ENCODE results near the gene LZTS2. TPM values are rescaled to one million over a fixed set of nuclear protein-coding genes. Genes with fewer than 3 reads are reported as not detected.

Gene LZTS2
- total RNA-seq, 4 donors from 2014 or later, result 26.7 to 55.2 (median 41.4) TPM

GRCh38 chr10:100996678-100997359, 2.8 kb upstream of the LZTS2 start:
- Histone ChIP-seq H3K27ac (peak overlapping the region; percentile 98 to 100 (median 100)), H3K4me1 (peaks cover 26 to 52% (median 28%) of the 10 kb centered on the region in 3 donors), H3K4me3 (peak overlapping the region; percentile 82 to 97 (median 96)), H3K27me3 (no peaks in the 10 kb centered on the region), H3K36me3 (peaks cover 0 to 24% (median 7%) of the 10 kb centered on the region in 3 donors), H3K9me3 (no peaks in the 10 kb centered on the region)
- TF ChIP-seq CTCF (IDR thresholded peaks at IDR 0.05), result no peak
- TF ChIP-seq POLR2A (IDR thresholded peaks at IDR 0.05), result no peak
- no peak for DNase-seq
- intact Hi-C loops (cut with DNase I), result no loop called here
- WGBS, 2 donors, result 15 to 17% methylated on average over 1 to 4 of the region's 46 CpGs

DNA sequence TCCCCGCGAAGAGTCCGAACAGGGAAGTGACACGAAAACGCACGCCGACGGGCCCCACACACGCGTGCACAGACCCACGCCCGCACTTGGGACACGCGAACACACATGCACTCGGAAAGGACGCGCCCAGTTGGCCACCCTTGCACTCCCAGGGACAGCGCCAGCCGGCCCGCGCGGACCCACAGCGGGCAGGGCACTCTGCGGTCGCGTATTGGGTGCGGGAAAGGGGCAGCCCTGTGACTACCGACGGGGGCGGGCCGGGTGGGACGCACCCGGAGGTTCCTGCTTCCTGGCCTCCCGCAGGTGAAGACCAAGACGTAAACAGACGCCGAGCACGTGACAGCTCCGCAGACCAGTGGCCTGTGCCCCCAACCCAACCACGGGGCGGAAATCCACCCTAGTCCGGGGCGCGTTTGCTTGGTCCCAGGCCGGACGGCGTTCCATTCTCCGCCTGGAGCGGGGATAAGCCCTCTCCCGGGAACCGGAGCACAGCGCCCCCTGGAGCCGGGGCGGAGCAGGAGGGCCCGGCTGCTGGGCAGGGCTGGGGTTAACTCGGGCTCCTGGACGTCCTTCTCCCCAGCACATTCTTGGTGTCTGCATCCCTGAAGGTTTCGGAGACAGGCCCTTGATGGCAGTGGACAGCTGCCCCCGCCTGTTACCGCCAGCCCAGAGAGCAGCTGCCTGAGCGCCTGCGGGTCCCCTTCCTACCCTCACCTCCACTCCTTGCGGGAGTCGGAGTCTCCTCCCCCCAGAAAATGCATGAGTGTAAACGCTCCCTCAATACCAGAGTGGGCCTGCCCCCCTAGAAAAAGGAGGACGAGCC, 2.0 kb upstream of the LZTS2 start:
- Histone ChIP-seq H3K36me3 (peaks cover 0 to 19% (median 8%) of the 10 kb centered on the region in 3 donors), H3K4me1 (peaks cover 33 to 59% (median 34%) of the 10 kb centered on the region in 3 donors), H3K9me3 (no peaks in the 10 kb centered on the region), H3K27me3 (no peaks in the 10 kb centered on the region), H3K4me3 (peak overlapping the region; percentile 82 to 97 (median 96)), H3K27ac (peak overlapping the region; percentile 98 to 100 (median 100))
- 0% methylated on average over 11 to 12 of the region's 66 CpGs for WGBS, 2 donors
- TF ChIP-seq POLR2A (IDR thresholded peaks at IDR 0.05) (peak in 2 of 4 donors; percentile 6 to 27), CTCF (IDR thresholded peaks at IDR 0.05) (peak; percentile 85 to 96 (median 87))
- DNase-seq, result no peak
- intact Hi-C loops (cut with DNase I), result no loop called here

GRCh38 chr10:100998183-100998990, 1.2 kb upstream of the LZTS2 start:
- TF ChIP-seq CTCF (IDR thresholded peaks at IDR 0.05) (no peak), POLR2A (IDR thresholded peaks at IDR 0.05) (no peak)
- peak overlapping the region; percentile 98 to 100 (median 100) for H3K27ac ChIP-seq
- peaks cover 34 to 67% (median 36%) of the 10 kb centered on the region in 3 donors for H3K4me1 ChIP-seq
- no peaks in the 10 kb centered on the region for H3K27me3 ChIP-seq
- WGBS, 2 donors, result 0 to 3% methylated on average over 17 to 20 of the region's 25 CpGs
- H3K4me3 ChIP-seq, result peak overlapping the region; percentile 82 to 97 (median 96)
- peaks cover under 1 to 19% (median 9%) of the 10 kb centered on the region in 3 donors for H3K36me3 ChIP-seq
- DNase-seq, result no peak
- intact Hi-C loops (cut with DNase I), result no loop called here
- H3K9me3 ChIP-seq, result no peaks in the 10 kb centered on the region

GRCh38 chr10:100998991-100999741, 442 bp upstream of the LZTS2 start:
- TF ChIP-seq CTCF (IDR thresholded peaks at IDR 0.05) (peak; percentile 93 to 99 (median 98)), POLR2A (IDR thresholded peaks at IDR 0.05) (peak in 2 of 4 donors; percentile 81 to 92)
- intact Hi-C loops (cut with DNase I), result no loop called here
- Histone ChIP-seq H3K9me3 (no peaks in the 10 kb centered on the region), H3K4me1 (peaks cover 34 to 75% (median 36%) of the 10 kb centered on the region in 3 donors), H3K36me3 (peaks cover 9 to 19% (median 15%) of the 10 kb centered on the region in 3 donors), H3K27me3 (no peaks in the 10 kb centered on the region), H3K27ac (peak overlapping the region; percentile 98 to 100 (median 100)), H3K4me3 (peak overlapping the region; percentile 82 to 97 (median 96))
- no peak for DNase-seq
- 0 to 3% methylated on average over 1 to 17 of the region's 83 CpGs for WGBS, 2 donors
